ENCODE measurements around the gene MOB1A. TPM values are rescaled to one million over a fixed set of nuclear protein-coding genes. Genes with fewer than 3 reads are reported as not detected.
A peak's percentile ranks its signal among the peaks of the same experiment; 100 is the strongest.

MOB1A gene
- total and polyA plus RNA-seq, 2 of the 13 experiments (the other 11 are each of a cell fraction or from before 2014, with no cell fraction given): 48.2 to 139 TPM

DNA sequence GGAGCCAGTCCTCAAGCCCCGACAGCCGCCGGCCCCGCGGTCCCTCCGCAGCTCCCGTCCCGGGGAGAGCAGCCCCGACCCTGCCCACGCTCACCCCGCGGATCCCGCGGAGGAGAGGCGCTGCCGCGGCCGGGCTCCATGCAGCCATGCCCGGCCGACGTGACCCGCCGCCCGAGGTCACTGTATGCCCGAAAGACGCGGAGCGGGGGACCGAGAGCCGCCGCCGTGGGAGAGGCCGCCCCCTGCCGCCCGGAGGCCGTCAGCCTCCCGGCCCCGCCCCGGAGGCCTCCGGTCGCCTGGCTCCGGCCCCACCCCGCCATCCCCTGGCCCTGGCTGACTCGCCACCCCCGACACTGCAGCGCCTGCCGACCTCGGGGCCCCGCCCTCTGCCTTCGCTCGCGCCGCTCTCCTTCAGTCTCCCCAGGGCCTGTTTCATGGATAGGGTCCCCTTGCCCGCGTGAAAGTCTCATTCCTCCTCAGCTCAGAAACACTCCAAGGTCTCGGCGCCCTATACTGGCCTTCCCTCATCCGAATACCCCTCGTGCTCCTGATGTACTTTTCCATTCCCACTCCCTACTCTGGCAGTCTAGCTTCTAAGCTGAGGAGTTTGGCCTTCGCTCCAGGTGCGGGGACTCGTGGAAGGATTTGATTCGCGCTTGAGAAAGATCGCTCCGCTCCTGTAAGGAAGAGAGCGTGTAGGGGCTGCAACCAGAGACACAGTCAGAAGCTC is 30.8 kb downstream of the MOB1A start, which contains the start of gene BOLA3 (continued):
- TF ChIP-seq RBAK (CRISPR knock-in tag; IDR thresholded peaks at IDR 0.05) (no peak), ESRRA (CRISPR knock-in tag; IDR thresholded peaks at IDR 0.05; ENCODE audit: low read depth) (peak; percentile 88; the same call in 1 of the 2 replicates), ZMYM4 (CRISPR knock-in tag; IDR thresholded peaks at IDR 0.05) (peak; percentile 99), ZNF317 (CRISPR knock-in tag; IDR thresholded peaks at IDR 0.05) (peak; percentile 34; the same call in 1 of the 2 replicates), NAIF1 (CRISPR knock-in tag; IDR thresholded peaks at IDR 0.05; ENCODE audit: borderline replicate concordance) (no peak), ZNF766 (CRISPR knock-in tag; IDR thresholded peaks at IDR 0.05; ENCODE audit: borderline replicate concordance) (no peak), NR2C2 (CRISPR knock-in tag; IDR thresholded peaks at IDR 0.05; ENCODE audit: borderline replicate concordance) (peak; percentile 99), SP2 (CRISPR knock-in tag; IDR thresholded peaks at IDR 0.05) (peak; percentile 65), ZBTB7A (CRISPR knock-in tag; IDR thresholded peaks at IDR 0.05) (no peak), ZNF780A (CRISPR knock-in tag; IDR thresholded peaks at IDR 0.05) (no peak), TBL1XR1 (IDR thresholded peaks at IDR 0.05; ENCODE audit: borderline replicate concordance, low read length, partially characterized antibody) (no peak), SMAD3 (CRISPR knock-in tag; IDR thresholded peaks at IDR 0.05) (no peak), ZMYM3 (CRISPR knock-in tag; IDR thresholded peaks at IDR 0.05) (no peak), PRMT3 (CRISPR knock-in tag; IDR thresholded peaks at IDR 0.05; ENCODE audit: borderline replicate concordance, low read depth) (0 out of 2 replicates have a peak, but pooled peaks have one; percentile 80), TP53 (CRISPR knock-in tag; conservative IDR thresholded peaks at IDR 0.05) (no peak), EEA1 (CRISPR knock-in tag; IDR thresholded peaks at IDR 0.05; ENCODE audit: borderline replicate concordance) (peak; percentile 83; the same call in 1 of the 2 replicates), ZNF747 (CRISPR knock-in tag; IDR thresholded peaks at IDR 0.05; ENCODE audit: borderline replicate concordance) (peak; percentile 91; the same call in 1 of the 2 replicates), MEIS1 (CRISPR knock-in tag; IDR thresholded peaks at IDR 0.05; ENCODE audit: borderline replicate concordance) (no peak; the same call in 1 of the 2 replicates), ZBTB7B (CRISPR knock-in tag; IDR thresholded peaks at IDR 0.05) (0 out of 2 replicates have a peak, but pooled peaks have one; percentile 28), HNF4A (CRISPR knock-in tag; IDR thresholded peaks at IDR 0.05) (no peak), POGK (CRISPR knock-in tag; conservative IDR thresholded peaks at IDR 0.05) (peak; percentile 95)
- TF ChIP-seq, protein P1, sequence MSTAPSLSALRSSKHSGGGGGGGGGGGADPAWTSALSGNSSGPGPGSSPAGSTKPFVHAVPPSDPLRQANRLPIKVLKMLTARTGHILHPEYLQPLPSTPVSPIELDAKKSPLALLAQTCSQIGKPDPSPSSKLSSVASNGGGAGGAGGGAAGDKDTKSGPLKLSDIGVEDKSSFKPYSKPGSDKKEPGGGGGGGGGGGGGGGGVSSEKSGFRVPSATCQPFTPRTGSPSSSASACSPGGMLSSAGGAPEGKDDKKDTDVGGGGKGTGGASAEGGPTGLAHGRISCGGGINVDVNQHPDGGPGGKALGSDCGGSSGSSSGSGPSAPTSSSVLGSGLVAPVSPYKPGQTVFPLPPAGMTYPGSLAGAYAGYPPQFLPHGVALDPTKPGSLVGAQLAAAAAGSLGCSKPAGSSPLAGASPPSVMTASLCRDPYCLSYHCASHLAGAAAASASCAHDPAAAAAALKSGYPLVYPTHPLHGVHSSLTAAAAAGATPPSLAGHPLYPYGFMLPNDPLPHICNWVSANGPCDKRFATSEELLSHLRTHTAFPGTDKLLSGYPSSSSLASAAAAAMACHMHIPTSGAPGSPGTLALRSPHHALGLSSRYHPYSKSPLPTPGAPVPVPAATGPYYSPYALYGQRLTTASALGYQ (CRISPR knock-in tag; IDR thresholded peaks at IDR 0.05): peak; percentile 77
- TF ChIP-seq, protein P2, sequence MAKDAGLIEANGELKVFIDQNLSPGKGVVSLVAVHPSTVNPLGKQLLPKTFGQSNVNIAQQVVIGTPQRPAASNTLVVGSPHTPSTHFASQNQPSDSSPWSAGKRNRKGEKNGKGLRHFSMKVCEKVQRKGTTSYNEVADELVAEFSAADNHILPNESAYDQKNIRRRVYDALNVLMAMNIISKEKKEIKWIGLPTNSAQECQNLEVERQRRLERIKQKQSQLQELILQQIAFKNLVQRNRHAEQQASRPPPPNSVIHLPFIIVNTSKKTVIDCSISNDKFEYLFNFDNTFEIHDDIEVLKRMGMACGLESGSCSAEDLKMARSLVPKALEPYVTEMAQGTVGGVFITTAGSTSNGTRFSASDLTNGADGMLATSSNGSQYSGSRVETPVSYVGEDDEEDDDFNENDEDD (CRISPR knock-in tag; IDR thresholded peaks at IDR 0.05; ENCODE audit: borderline replicate concordance): peak; percentile 75
